ENCODE results near the gene RAB11FIP3.
"Not testable (repeated sequence)": the region's sequence is repeated elsewhere in the genome, so short reads cannot be mapped to it uniquely, and the experiment has no call there.

The RAB11FIP3 gene

GRCh38 chr16:473046-474043, 47.9 kb downstream of the RAB11FIP3 start:
- no peak overlapping the region for H3K4me3 ChIP-seq (ENCODE audit: low read depth, low read length)
- no peak for TF ChIP-seq CTCF (IDR thresholded peaks at IDR 0.05; ENCODE audit: borderline replicate concordance, insufficient read depth, low read depth, low read length)

DNA sequence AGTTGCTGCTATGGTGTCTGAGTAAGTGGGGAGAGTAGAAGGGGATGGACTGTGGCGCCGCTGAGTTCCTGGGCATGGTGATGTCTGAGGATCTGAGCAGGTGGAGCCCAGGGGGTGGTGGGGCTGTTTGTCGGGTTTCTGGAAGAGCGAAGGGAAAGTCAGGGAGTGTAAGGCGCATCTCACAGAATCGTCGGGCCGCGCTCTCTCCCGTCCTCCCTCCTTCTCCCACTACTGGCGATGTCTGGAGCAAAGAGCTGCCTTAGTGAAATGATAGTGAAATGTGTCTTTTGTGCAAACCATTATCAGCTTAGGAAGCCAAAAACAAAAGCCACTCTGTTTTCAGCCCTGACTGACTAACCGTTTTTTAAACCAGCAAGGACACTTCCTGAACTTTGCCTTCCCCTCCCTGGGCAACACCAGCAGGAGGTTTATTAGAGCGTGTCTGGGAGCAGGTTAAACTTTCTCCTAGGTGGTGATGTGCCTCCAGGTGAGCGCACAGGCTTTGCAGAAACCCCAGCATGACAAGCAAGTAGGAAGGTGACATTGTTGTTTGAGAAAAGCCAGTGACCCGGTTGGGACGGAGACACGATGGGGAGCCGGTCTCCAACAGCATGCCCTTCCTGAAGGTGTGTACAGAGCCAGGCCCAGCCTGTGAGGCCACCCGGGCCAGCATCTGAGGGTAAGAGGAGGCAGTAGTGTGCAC, 49.1 kb downstream of the RAB11FIP3 start:
- no peak for TF ChIP-seq CTCF (IDR thresholded peaks at IDR 0.05; ENCODE audit: borderline replicate concordance, insufficient read depth, low read depth, low read length)
- no peak overlapping the region for H3K4me3 ChIP-seq (ENCODE audit: low read depth, low read length)

GRCh38 chr16:476039-476438, 50.6 kb downstream of the RAB11FIP3 start:
- no peak for TF ChIP-seq CTCF (IDR thresholded peaks at IDR 0.05; ENCODE audit: borderline replicate concordance, insufficient read depth, low read depth, low read length)
- no peak overlapping the region for H3K4me3 ChIP-seq (ENCODE audit: low read depth, low read length)

GRCh38 chr16:477301-478157, 52.1 kb downstream of the RAB11FIP3 start:
- TF ChIP-seq CTCF (IDR thresholded peaks at IDR 0.05; ENCODE audit: borderline replicate concordance, insufficient read depth, low read depth, low read length): no peak

GRCh38 chr16:478287-478686, 52.8 kb downstream of the RAB11FIP3 start:
- not testable (repeated sequence) for H3K4me3 ChIP-seq (ENCODE audit: low read depth, low read length)

More at GRCh38 chr16:477301-478157, 52.1 kb downstream of the RAB11FIP3 start:
- H3K4me3 ChIP-seq (ENCODE audit: low read depth, low read length): no peak overlapping the region

DNA sequence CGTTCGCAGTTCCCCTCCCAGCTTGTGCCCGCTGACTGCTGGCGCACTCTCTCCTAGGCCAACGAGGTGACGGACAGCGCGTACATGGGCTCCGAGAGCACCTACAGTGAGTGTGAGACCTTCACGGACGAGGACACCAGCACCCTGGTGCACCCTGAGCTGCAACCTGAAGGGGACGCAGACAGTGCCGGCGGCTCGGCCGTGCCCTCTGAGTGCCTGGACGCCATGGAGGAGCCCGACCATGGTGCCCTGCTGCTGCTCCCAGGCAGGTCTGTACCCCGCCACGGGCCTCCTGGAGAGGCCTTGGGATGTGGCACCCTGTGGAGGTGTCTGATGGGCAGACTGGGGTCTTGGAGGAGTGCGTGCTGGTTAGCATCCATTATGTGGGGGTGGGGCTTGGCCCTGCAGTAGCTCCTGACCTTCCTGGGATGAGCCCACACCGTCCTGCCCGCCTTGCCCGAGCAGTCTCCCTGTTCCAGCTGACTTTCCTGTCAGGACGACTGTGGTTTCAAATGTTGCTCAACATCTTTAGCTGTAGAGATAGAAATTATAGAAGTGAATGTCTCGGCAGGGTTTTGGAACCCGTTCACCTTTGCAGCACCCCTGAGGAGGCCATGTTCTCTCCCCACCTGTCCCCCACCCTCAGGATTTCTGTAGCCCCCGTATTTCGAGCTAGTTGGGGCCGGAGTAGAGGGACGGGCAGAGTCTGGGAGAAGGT, 57.2 kb downstream of the RAB11FIP3 start:
- TF ChIP-seq CTCF (IDR thresholded peaks at IDR 0.05; ENCODE audit: borderline replicate concordance, insufficient read depth, low read depth, low read length): no peak
- no peak overlapping the region for H3K4me3 ChIP-seq (ENCODE audit: low read depth, low read length)
